ENCODE measurements around the gene SREK1IP1. TPM values are rescaled to one million over a fixed set of nuclear protein-coding genes. Genes with fewer than 3 reads are reported as not detected.

SREK1IP1 gene
- total and polyA plus RNA-seq, 12 donors, result 5.5 to 25.9 (median 12.5) TPM

DNA sequence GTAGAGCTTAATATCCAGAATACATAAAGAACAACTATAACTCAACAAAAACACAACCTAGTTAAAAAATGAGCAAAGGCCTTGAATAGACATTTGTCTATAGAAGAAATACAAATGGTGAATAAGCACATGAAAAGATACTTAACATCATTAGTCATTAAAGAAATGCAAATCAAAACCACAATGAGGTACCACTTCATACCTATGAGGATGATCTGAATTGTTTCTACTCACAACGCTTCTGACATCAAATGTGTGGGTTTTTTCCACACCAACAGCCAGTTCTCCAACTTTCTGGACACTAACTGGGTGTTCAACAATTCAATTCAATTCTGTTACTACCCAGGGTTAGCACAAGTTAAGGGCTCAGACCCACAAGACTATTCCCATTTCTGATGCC is 22.0 kb downstream of the SREK1IP1 start:
- no peak for ATAC-seq
- Histone ChIP-seq H3K36me3 (peaks cover 0 to 15% (median 0%) of the 10 kb centered on the region in 9 donors), H3K9me3 (no peaks in the 10 kb centered on the region), H3K27me3 (no peaks in the 10 kb centered on the region), H3K27ac (no peak overlapping the region), H3K4me1 (peaks cover 0 to 12% (median 0%) of the 10 kb centered on the region in 9 donors), H3K4me3 (no peak overlapping the region)
- 93 to 96% methylated on average over 1 of the region's 1 CpG for WGBS, 2 donors
- DNase-seq, result no peak
- TF ChIP-seq, protein P1, sequence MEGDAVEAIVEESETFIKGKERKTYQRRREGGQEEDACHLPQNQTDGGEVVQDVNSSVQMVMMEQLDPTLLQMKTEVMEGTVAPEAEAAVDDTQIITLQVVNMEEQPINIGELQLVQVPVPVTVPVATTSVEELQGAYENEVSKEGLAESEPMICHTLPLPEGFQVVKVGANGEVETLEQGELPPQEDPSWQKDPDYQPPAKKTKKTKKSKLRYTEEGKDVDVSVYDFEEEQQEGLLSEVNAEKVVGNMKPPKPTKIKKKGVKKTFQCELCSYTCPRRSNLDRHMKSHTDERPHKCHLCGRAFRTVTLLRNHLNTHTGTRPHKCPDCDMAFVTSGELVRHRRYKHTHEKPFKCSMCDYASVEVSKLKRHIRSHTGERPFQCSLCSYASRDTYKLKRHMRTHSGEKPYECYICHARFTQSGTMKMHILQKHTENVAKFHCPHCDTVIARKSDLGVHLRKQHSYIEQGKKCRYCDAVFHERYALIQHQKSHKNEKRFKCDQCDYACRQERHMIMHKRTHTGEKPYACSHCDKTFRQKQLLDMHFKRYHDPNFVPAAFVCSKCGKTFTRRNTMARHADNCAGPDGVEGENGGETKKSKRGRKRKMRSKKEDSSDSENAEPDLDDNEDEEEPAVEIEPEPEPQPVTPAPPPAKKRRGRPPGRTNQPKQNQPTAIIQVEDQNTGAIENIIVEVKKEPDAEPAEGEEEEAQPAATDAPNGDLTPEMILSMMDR (IDR thresholded peaks at IDR 0.05), result no peak
- intact Hi-C loops (cut with DNase I), result no loop called here

DNA sequence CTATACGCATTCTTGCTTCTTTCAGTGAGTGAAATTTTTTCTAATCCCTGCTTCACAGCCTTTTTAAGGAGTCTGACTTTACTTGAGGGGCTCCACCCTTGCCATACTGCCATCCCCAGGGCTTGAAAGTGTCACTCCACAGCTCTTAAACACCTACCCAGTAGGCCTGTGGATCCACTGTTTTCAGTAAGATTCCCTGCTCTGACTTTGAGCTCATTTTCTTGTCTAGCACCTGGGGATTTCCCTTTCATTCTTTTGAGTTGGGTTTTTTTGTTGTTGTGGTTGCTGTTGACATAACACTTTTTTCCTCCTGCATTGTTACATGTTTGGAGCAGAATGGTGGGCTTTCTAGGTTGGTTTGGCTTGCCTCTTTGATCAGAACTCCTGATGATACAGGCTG is 23.6 kb downstream of the SREK1IP1 start:
- H3K4me1 ChIP-seq, result peaks cover 0 to 12% (median 0%) of the 10 kb centered on the region in 9 donors
- H3K27me3 ChIP-seq, result no peaks in the 10 kb centered on the region
- WGBS, 2 donors, result 94 to 98% methylated on average over 1 of the region's 1 CpG
- TF ChIP-seq, protein P1 (IDR thresholded peaks at IDR 0.05), result no peak
- DNase-seq (no peak), ATAC-seq (no peak)
- intact Hi-C loops (cut with DNase I), result no loop called here
- H3K4me3 ChIP-seq, result no peak overlapping the region
- H3K36me3 ChIP-seq, result peaks cover 0 to 27% (median 5%) of the 10 kb centered on the region in 9 donors
- no peaks in the 10 kb centered on the region for H3K9me3 ChIP-seq
- no peak overlapping the region for H3K27ac ChIP-seq

DNA sequence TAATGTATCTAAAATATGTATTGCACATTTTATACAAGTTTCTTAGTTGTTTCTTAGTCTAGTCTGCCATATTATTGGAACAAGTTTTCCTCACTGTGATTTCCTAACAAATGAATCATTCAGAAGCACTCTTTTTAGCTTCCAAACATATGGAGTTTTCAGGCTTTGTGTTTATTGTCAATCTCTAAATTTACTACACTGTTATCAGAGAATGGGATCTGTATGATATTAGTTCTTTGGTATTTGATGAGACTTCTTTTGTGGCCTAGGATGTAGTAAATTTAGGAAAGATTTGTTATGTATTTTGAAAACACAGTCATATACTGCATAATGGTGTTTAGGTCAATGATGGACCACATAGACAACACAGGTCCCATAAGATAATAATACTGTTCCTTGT is 25.7 kb downstream of the SREK1IP1 start:
- H3K4me1 ChIP-seq, result peaks cover 0 to 12% (median 4%) of the 10 kb centered on the region in 9 donors
- no peaks in the 10 kb centered on the region for H3K27me3 ChIP-seq
- intact Hi-C loops (cut with DNase I), result no loop called here
- H3K4me3 ChIP-seq, result no peak overlapping the region
- no peaks in the 10 kb centered on the region for H3K9me3 ChIP-seq
- DNase-seq, result no peak
- peaks cover 0 to 46% (median 5%) of the 10 kb centered on the region in 9 donors for H3K36me3 ChIP-seq
- H3K27ac ChIP-seq, result no peak overlapping the region
- ATAC-seq, result no peak
- TF ChIP-seq, protein P1 (IDR thresholded peaks at IDR 0.05), result no peak

DNA sequence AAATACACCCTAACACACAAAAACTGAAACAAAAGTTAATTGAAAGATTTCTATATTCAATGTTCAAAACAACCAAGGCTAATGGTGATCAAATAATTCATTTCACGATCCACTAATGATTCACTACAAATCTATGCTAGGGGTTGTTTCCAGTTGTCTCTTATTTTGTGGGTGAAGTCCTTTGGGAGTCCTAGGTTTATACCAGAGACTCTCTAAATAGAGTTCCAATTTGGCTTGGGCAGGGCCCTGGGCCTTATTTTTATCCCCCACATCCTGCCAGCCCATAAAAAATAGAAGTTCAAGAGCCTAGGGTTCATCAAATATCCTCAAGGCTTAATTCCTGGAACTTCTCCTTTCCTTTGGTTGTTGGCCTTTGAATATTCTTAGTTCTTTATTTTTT is 26.1 kb downstream of the SREK1IP1 start:
- Histone ChIP-seq H3K4me3 (no peak overlapping the region), H3K27me3 (no peaks in the 10 kb centered on the region), H3K9me3 (no peaks in the 10 kb centered on the region), H3K27ac (no peak overlapping the region), H3K4me1 (peaks cover 0 to 12% (median 4%) of the 10 kb centered on the region in 9 donors), H3K36me3 (peaks cover 0 to 46% (median 5%) of the 10 kb centered on the region in 9 donors)
- intact Hi-C loops (cut with DNase I), result no loop called here
- ATAC-seq (no peak), DNase-seq (no peak)
- TF ChIP-seq, protein P1 (IDR thresholded peaks at IDR 0.05), result no peak
- WGBS, 2 donors, result 88 to 95% methylated on average over 1 of the region's 1 CpG

All from heart right ventricle (tissue), 16 donors.